GM18951 (cell line): ENCODE measurements around the gene MYL1.

Source experiments
- POLR2A ChIP-seq: IDR thresholded peaks from 4 replicates; pipeline ENCODE4 v1.6.1; 2011; ENCODE audit warnings: mild to moderate bottlenecking; ENCODE audit not compliant: insufficient read length, insufficient read depth; ENCODE audit errors: extremely low read depth
- in situ Hi-C: fragments of 300-500 bp; cut with MboI; formaldehyde crosslinking; loops from one replicate; pipeline ENCODE4 v1.12.0; 2022; ENCODE audit warnings: low sequenced_read_pairs, mixed read lengths, inconsistent platforms; ENCODE audit not compliant: unreplicated experiment

Gene MYL1

DNA sequence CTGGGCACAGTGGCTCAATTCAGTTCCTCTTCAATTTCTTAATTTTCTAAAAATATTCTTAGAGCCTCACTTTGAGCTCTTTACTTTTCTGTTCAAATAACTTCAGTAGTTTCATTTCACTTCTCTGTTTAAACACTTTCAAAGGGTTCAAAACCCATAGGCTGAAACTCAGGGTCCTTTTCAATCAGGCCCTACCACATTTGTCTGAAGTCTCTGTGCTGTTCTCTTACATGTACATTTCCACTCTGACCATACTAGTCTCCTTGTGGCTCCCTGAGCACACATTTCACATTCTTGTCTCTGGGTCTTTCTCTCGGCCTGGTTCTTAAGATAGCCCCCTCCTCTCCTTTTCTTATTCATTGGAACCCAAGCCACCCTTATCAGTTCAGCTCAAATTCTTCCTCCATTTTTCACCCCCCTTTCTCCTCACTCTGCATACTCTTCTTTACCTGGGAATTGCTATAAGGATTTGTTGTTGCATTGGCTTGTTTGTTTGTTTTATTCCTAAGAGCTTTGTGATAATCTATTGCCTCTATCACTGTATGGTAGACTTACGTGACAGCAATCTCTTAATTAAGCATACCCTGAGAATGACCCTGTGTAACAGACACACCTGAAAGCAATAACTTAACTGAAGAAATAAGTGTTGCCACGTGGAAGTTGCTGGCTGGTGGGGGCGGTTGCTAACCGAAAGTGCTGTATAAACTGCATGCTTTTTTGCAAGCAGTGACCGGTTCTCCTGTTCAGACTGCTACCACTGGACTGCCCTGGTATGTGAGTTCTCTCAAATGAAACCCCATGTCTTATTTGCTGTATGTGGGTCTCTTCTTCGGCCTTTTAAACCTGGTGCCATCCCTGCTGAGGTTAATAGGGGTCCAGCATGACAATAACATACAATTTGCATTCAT, 62.0 kb downstream of the MYL1 start:
- in situ Hi-C loops: no loop called here

DNA sequence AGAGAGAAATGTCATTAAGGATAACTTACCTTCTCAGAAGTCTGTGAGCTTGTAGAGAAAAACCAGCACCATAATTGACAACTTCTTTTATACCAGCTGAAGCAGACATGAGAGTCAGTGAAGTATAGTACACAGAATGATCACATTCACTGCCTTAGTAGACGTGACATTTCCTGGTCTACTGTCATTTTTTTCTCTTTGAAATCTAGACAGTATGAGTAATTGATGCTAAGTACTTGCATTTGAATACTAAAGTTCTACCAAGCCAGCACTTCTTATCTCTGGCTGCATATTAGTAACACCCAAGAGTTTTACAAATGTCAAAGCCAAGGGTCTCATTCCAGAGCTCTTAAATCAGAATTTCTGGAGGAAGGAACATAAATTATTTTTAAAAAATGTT, 64.4 kb downstream of the MYL1 start:
- in situ Hi-C loops: no loop called here

More for the DNA sequence above, 62.0 kb downstream of the MYL1 start:
- no peak for TF ChIP-seq POLR2A

More for the DNA sequence above, 64.4 kb downstream of the MYL1 start:
- TF ChIP-seq POLR2A: no peak
